ENCODE measurements around the gene ANO2.

DNA sequence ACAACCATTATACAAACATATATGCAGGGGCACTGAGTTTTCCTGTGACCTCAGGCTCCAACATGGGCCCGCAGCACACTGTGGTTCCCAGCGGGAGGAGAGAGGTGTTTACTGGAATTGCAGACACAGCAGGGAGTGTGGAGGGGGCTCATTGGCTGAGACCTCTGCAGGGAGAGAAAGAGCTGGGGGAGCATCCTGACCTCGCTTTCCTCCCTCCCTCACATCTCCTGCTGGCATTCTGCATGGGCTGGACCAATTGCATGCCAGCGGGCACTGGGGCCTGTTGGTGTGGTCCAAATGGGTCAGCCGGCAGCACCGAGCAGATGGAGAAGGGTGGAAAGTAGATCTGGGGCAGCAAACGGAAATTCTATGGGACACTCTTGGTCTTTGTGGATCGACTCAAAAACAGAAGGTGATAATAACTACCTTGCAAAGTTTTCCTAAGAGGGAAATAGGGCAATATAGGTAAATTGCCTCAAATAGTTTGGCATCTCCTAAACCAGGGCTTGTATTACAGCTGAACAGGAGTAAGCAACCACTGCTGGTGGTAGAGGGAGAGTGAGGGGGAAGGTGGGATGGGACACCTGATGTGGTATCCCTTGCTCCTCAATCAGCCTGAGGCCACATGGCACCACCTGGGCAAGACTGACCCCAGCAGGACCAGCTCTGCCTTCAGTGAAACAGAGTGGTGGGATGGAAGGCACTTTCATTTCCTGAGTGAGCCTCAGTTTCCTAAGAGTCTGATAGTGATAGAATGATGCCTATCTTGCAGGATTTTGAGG, 426.3 kb downstream of the ANO2 start:
- TF ChIP-seq ZNF274 (IDR thresholded peaks at IDR 0.05; ENCODE audit: low read depth, low read length) (no peak), YY1 (IDR thresholded peaks at IDR 0.05; ENCODE audit: insufficient read depth, insufficient read length) (peak; percentile 34), SUZ12 (IDR thresholded peaks at IDR 0.05; ENCODE audit: extremely low read depth, insufficient read depth, insufficient read length) (no peak)
